ENCODE results near the gene RBM3. TPM values are rescaled to one million over a fixed set of nuclear protein-coding genes. Genes with fewer than 3 reads are reported as not detected.
A peak's percentile ranks its signal among the peaks of the same experiment; 100 is the strongest.

RBM3 gene
- total RNA-seq, 2 experiments from 2014 or later = 191 to 195 TPM

- H3K4me3 Mint-ChIP-seq = no peak overlapping the region
- no peaks in the 10 kb centered on the region for H3K36me3 Mint-ChIP-seq (ENCODE audit: low read depth)
- no peaks in the 10 kb centered on the region for H3K9me3 Mint-ChIP-seq
- ChIA-PET POLR2A (no interaction called here), CTCF (no interaction called here)
- no peaks in the 10 kb centered on the region for H3K27me3 Mint-ChIP-seq
- DNase-seq = no peak
- H3K4me1 Mint-ChIP-seq (ENCODE audit: low read depth) = peaks cover 3% of the 10 kb centered on the region
- H3K27ac Mint-ChIP-seq = no peak overlapping the region
- intact Hi-C loops (cut with micrococcal nuclease) = no loop called here
- ATAC-seq = no peak
- TF ChIP-seq CTCF (IDR thresholded peaks at IDR 0.05) = no peak
Measured at GRCh38 chrX:48592971-48593370, 18.7 kb downstream of the RBM3 start.

GRCh38 chrX:48595929-48596328 lies 21.6 kb downstream of the RBM3 start:
- H3K36me3 Mint-ChIP-seq (ENCODE audit: low read depth) = peaks cover 4% of the 10 kb centered on the region
- CTCF ChIA-PET = no interaction called here

GRCh38 chrX:48597353-48598264 lies 23.3 kb downstream of the RBM3 start, which contains the start of gene WDR13:
Gene WDR13, plus strand, starts transcription at chrX:48597492. Its CDS starts 505 bp downstream, at chrX:48597997.
- CTCF ChIA-PET = no interaction called here
- no peak for TF ChIP-seq CTCF (IDR thresholded peaks at IDR 0.05)

More at GRCh38 chrX:48595929-48596328, 21.6 kb downstream of the RBM3 start:
- TF ChIP-seq CTCF (IDR thresholded peaks at IDR 0.05) = no peak
- no peak for ATAC-seq
- Mint-ChIP-seq H3K27ac (no peak overlapping the region), H3K9me3 (no peaks in the 10 kb centered on the region), H3K4me1 (ENCODE audit: low read depth) (peaks cover 6% of the 10 kb centered on the region), H3K4me3 (no peak overlapping the region), H3K27me3 (no peaks in the 10 kb centered on the region)
- no peak for DNase-seq
- intact Hi-C loops (cut with micrococcal nuclease) = no loop called here
- POLR2A ChIA-PET = interaction anchor here (1.3 to 2.0 kb wide), 2 partner anchors 17 to 21 kb away, joined by 3 to 8 read pairs; partner anchors contain the start of gene RBM3

GRCh38 chrX:48598614-48599013 lies 24.3 kb downstream of the RBM3 start:
- Mint-ChIP-seq H3K9me3 (no peaks in the 10 kb centered on the region), H3K27ac (peak overlapping the region; percentile 99), H3K27me3 (no peaks in the 10 kb centered on the region), H3K36me3 (ENCODE audit: low read depth) (peaks cover 4% of the 10 kb centered on the region), H3K4me1 (ENCODE audit: low read depth) (peaks cover 6% of the 10 kb centered on the region), H3K4me3 (peak overlapping the region; percentile 90)
- TF ChIP-seq CTCF (IDR thresholded peaks at IDR 0.05) = no peak
- CTCF ChIA-PET = no interaction called here
- ATAC-seq (no peak), DNase-seq (no peak)
- intact Hi-C loops (cut with micrococcal nuclease) = no loop called here
- POLR2A ChIA-PET = interaction anchor here (0.6 to 1.0 kb wide), 3 partner anchors 20 to 306 kb away, joined by 3 to 4 read pairs (median 3); no protein-coding TSS in a partner anchor

More at GRCh38 chrX:48597353-48598264, 23.3 kb downstream of the RBM3 start, which contains the start of gene WDR13:
- peaks cover 6% of the 10 kb centered on the region for H3K4me1 Mint-ChIP-seq (ENCODE audit: low read depth)
- peak within 1 kb of the TSS; percentile 90 for H3K4me3 Mint-ChIP-seq
- no peaks in the 10 kb centered on the region for H3K9me3 Mint-ChIP-seq
- H3K27ac Mint-ChIP-seq = peak within 1 kb of the TSS; percentile 99
- DNase-seq (peak; percentile 92), ATAC-seq (peak; percentile 90)
- peaks cover 4% of the 10 kb centered on the region for H3K36me3 Mint-ChIP-seq (ENCODE audit: low read depth)
- intact Hi-C loops (cut with micrococcal nuclease) = no loop called here
- no peaks in the 10 kb centered on the region for H3K27me3 Mint-ChIP-seq
- POLR2A ChIA-PET = interaction anchor here (0.6 to 2.0 kb wide), 4 partner anchors 19 to 307 kb away, joined by 3 to 8 read pairs (median 4); no protein-coding TSS in a partner anchor

GRCh38 chrX:48599341-48599740 lies 25.1 kb downstream of the RBM3 start:
- Mint-ChIP-seq H3K4me3 (no peak overlapping the region), H3K36me3 (ENCODE audit: low read depth) (peaks cover 4% of the 10 kb centered on the region), H3K4me1 (ENCODE audit: low read depth) (peaks cover 6% of the 10 kb centered on the region), H3K9me3 (no peaks in the 10 kb centered on the region), H3K27me3 (no peaks in the 10 kb centered on the region), H3K27ac (no peak overlapping the region)
- ChIA-PET POLR2A (no interaction called here), CTCF (no interaction called here)
- ATAC-seq = no peak
- no peak for TF ChIP-seq CTCF (IDR thresholded peaks at IDR 0.05)
- intact Hi-C loops (cut with micrococcal nuclease) = no loop called here
- no peak for DNase-seq
